HG03442 (cell line): ENCODE results near the gene SMIM13.

Source experiments
- ATAC-seq: cut with Tn5 transposase; IDR thresholded peaks from one replicate; pipeline ENCODE4 v1.9.1; 2021; ENCODE audit warnings: mild to moderate bottlenecking, moderate library complexity; ENCODE audit not compliant: unreplicated experiment

SMIM13 gene

DNA sequence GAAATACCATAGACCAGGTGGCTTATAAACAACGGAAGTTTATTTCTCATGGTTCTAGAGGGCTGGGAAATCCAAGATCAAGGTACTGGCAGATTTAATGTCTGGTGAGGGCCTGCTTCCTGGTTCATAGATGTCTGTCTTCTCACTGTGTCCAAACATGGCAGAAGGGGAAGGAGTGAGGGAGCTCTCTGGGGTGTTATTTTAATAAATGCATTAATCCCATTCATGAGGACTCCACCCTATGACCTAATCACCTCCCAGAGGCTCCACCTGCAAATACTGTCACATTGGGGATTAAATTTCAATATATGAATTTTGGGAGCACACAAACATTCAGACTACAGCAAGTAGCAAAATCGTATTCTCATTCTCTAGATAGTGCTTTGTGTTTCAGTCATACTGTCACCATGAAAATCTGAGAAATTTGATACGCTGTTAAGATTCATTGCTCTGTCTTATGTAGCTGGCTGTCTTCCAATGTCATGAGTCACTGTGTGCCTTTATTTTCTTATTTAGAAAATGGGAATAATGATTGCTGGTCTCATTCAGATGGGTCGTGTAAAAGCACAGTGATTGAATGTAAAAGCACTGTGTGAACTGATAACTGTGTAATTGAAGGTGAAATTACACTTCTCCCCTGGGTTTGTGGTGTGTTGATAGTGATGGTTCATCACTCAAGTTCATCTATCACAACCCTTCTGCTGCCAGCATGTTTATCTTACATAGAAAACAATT, 26.8 kb downstream of the SMIM13 start:
- ATAC-seq = no peak

DNA sequence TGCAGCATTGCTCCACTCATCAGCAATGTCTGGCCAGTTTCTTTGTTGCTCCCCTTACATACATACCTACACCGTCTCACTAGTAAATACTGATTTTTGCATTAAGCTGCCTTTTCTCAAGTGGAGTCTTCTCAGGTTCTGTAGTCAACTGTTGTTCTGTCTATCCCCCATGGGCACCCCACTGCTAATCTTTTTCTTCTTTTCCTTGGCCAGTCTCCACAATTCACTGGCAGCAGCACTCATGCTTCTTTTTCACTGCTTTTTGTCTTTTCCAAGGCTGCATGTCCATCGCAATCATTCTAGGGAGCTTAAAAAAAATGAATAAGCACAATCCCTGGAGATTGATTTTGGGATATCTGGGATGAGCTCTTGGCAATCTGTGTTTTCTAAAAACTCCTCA, 28.2 kb downstream of the SMIM13 start:
- no peak for ATAC-seq

DNA sequence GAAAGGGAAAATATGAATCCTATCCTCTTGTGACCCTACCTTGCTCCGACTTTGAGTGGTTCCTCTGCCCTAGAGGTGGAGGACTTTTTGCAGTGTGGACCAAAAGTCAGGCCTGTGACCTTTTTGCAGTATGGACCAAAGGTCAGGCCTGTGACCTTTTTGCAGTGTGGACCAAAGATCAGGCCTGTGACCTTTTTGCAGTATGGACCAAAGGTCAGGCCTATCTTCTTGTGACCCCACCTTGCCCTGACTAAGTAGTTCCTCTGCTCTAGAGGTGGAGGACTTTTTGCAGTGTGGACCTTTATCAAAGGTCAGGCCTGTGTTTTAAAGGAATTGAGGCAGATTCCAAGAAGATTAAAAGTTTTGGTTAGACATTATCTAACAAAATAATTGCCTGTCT, 28.7 kb downstream of the SMIM13 start:
- ATAC-seq = no peak

DNA sequence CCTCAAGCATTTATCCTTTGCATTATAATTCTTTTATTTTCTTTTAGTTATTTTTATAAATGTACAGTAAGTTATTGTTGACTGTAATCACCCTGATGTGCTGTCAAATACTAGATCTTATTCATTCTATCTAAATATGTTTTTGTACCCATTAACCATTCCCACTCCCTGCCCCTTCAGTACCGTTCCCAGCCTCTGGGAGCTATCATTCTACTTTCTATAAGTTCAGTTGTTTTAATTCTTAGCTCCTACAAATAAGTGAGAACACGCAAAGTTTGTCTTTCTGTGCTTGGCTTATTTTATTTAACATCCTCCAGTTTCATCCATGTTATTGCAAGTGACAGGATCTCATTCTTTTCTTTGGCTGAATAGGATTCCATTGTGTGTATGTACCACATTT, 30.3 kb downstream of the SMIM13 start:
- ATAC-seq = no peak

DNA sequence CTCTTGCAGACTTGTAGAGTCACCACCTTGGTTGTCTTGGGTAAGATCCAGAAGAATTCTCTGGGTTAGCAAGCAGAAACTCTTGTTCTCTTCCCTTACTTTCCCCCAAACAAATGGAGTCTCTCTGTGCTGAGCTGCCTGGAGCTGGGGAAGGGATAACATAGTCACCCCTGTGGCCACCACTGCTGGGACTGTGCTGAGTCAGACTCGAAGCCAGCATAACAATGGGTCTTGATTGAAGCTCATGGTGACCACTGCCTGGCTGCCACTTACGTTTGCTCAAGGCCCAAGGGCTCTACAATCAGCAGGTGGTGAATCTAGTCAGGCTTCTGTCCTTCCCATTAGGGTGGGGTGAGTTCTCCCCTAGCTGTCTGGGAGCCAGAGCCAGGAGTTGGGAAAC, 33.2 kb downstream of the SMIM13 start:
- no peak for ATAC-seq

DNA sequence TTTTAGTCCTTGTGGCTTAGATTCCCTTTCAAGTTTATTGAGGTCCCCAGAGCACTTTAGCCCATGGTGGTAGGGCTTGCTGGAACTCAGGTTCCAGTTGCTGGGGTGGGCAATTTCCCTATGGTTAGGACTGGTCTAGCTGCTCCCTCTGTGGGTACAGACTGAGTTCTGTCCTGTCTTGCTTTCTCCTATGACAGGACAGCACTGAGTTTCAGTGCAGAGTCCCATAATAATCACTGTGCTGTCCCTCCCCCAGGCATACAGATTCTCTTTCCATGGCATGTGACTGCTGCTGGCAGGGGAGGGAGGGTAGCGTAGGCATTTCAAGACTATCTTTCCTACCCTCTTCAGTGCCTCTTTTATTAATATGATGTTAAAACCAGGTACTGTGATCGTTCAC, 35.0 kb downstream of the SMIM13 start:
- no peak for ATAC-seq

DNA sequence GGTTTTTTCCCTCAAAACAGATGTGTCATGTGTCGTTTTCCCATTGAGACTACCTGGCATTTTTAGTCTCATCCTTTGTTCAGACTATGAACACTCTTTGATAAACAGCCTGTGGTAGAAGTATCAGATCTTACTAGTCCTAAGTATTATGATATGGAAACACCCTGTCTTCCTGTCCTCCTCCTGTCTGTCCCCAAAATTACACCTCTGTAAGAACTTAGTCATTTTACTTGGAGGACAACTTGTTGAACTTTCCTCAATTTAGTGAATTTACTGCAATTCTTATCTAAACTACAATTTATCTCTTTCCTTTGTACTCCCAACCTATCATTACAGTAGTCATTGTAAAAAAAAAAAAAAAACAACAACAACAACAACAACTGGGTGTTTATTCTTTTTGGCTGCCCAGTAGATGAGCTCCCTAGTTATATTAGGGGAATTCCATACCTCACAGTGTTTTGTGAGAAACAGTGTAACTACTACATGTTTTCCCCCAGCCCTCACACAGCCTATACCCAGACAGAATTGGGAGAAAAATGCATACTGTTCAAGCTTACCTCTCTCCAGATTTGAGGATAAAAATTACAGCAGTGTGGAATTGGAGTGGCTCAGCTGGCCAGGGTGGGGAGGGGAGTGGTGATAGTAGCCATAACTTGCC, 36.4 kb downstream of the SMIM13 start:
- ATAC-seq = peak; percentile 73

DNA sequence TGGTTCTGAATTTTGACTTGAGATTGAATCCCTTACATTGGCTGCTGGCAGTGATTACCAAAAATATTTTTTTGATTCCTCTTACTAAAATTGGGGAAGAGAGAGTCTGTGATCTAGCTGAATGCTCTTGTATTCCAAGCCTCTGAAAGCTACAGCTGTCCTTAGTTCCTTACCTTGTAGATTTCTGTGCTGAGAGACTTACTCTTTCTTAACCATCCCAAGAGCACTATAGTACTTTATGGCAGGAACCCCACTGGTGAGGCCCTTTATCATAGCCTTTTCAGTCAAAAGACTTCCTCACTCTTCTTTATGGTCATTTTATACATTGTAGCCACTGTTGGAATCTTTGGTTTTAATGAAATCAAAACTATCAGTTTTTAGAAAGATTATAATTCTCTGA, 37.0 kb downstream of the SMIM13 start:
- ATAC-seq = no peak

DNA sequence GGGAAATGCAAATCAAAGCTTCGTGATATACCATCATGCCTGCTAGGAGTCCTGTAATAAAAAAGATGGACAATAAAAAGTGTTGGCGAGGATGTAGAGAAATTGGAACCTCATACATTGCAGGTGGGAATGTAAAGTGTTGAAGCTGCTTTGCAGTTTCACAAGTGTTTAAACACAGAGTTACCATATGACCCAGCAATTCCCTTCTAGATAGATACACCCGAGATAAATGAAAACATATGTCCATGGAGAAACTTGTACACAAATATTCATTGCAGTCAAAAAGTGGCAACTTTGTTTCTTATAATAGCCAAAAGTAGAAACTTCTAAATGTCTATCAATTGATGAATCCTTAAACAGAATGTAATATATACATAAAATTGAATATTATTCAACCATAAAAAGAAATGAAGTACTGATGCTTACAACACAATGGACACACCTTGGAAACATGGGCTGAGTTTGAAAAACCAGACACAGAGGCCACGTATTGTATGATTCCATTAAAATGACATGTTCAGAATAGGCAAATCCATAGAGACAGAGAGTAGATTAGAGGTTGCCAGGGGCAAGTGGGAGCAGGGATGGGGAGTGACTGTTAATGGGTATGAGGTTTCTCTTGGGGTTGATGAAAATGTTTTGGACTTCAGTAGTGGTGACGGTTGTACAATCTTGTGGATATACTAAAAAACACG, 38.7 kb downstream of the SMIM13 start:
- no peak for ATAC-seq

DNA sequence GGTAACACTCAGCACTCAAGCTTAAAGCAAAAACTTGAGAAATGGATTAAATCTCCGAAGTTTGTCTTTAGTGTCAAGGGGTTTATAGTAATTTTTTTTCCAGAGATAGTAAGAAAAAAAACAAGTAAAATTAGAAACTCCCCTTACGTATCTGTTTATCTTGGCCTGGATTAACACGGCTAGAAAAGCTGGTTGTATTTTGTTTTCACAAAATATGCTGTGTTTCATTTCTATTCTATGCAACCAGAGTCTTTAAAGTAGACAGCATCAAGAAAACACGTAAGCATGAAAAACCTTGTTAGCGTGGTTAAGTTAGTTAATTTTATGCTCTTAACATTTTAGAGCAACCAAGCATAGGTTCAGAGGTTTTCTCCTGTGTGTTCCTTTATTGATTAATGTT, 39.6 kb downstream of the SMIM13 start:
- ATAC-seq = no peak

DNA sequence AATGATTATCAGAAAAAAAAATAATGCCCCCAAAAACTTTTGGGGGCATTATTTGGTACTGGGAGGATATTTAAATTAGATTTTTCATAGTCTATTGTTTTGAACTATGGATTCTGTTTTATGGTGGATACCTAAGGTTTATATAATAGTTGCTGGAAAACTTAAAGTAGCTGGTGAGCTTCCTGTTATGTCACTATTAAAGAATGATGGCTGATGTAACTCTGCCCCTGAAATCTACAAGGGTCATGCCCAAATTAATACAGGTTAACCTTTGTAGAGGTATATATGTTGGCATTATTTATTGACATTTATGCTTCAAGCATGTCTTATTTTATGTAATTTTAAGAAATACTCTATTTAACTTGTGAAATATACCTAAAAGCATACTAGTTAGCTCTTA, 43.2 kb downstream of the SMIM13 start:
- no peak for ATAC-seq

DNA sequence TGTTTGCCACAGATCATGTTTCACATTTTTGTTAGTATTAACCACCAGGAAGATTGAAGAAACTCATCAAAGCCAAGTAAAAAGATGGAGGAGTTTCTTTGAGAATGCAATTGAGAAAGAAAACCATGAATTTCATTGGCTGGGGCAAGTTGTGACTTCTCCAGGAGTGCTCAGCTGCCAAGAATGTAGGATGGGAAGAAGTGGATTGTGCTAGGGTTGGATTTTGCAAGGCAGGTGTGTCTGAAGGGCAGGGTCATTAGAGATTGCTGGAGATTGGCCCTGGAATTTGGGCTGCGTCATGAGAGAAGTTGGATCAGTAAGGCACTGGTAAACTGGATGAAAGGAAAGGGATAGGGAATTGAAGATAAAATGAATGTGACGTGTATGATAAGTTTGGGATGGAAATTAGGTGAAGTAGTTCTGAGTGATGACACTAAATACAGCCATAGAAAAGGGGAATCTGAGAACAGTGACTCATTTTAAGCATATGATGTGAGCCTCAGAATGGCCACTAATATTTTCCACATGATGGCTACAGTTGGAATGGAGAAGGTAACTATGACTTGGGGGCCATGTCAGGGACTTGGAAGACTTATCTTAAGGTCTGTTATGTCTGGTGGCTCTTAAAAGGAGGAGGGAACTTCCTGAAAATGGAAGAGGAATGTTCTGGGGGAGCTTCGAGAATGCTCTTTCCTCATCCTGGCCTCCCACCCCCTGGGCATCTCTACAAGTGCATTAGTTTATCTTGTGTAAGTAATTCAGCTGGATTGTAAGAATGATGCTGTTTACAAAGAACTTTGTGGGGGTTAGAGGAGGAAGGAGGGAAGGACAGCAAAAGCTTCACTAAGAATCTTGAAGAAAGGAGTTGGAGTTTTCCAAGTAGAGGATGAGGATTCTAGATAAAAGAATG, 45.7 kb downstream of the SMIM13 start:
- ATAC-seq = peak; percentile 80

DNA sequence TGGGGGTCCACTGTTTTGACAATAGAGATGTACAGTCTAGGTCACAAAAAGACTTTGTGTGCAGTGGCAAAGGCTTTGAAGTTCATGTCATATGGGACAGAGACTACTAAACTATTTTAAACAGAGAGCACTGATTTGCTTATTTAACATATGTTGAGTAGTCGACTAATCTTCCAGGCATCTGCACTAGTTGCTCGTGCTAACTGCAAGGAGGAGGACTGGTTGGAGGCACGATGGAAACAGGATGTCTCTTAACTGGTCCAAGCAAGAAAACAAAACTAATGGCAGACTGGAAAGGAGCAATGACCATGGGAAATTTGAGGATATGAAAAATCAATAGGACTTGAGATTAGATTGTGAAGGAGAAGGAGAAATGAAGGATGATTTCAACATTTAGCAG, 46.4 kb downstream of the SMIM13 start:
- no peak for ATAC-seq

DNA sequence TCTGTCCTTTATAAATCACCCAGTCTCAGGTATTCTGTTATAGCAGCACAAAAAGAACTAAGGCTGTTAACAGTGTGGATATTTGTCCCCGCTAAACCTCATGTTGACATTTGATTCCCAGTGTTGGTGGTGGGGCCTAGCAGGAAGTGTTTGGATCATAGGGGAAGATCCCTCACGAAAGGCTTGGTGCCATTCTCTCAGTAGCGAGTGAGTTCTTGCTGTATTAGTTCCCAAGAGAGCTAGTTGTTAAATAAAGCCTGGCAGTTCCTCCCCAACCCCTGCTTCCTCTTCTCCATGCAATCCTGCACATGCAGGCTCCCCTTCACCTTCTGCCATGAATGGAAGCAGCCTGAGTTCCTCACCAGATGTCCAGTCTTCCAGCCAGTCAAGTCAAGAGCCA, 47.7 kb downstream of the SMIM13 start:
- ATAC-seq = no peak

DNA sequence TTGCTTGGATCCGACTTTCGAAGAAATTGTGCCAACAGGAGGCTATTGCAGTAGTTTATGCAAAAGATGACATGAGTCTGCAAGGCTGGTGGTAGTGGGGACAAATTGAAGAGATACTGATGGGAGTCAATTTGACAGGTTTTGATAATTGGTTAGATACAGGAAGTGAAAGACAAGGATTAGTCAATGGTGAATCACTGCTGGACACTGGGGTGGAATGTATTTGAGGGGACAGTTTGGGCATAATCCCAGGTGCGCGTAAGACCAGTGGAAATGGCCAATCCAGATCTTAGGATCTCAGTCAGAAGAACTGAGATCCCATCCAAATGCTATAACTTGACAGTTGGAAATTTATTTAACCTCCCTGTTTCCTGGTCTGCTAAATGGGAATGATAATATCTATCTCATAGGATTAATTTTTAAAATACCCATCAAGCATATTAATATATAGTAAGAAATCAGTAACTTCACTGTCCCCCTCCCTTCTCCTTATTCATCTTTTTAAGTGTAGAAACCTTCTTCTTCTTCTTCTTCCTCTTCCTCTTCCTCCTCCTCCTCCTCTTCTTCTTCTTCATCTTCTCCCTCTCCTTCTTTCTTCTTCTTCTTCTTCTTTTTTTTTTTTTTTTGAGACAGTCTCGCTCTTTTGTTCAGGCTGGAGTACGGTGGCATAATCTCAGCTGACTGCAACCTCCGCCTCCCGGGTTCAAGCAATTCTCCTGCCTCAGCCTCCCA, 48.8 kb downstream of the SMIM13 start:
- no peak for ATAC-seq

DNA sequence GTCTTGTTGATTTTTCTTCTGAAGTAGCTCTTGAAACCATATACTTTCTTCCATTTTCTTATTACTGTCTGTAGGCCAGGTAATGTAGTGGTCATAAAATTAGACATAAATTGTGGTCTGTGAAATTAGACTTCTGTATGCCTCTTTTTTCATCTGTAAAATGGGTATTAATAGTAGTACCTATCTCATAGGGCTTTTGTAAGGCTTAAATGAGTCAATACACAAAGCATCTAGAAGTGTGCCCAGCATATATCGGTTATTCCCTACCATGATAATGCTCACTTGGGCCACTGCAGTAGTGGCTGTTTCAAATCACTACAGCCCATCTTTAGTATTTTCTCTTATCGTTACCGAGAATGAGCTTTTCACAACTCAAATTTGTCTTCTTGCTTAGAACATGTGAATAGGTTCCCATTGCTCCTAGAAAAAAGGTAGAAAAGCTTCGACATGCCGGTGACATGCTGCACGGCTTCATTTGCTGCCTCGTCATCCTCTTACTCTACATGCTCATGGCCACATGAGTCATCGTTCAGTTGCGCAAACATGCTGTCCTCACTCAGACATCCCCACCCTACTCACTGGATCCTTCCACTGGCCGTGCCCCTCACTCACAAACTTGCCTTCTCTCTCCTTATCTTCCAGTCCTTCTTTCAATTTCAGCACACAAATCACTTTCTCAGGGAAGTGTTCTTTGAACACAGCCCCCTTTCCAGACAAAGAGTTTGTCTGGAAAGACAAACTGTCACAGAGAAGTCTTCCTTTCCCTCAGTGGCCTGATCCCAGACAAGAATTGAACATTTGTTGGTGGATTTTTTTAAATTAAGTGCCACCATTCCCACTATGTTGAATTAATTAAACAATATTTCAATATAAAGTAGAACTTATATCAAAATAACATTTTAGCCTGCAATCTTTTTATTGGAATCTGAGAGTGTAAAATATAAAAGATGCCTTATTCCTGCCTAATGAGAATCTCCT, 50.0 kb downstream of the SMIM13 start:
- no peak for ATAC-seq

DNA sequence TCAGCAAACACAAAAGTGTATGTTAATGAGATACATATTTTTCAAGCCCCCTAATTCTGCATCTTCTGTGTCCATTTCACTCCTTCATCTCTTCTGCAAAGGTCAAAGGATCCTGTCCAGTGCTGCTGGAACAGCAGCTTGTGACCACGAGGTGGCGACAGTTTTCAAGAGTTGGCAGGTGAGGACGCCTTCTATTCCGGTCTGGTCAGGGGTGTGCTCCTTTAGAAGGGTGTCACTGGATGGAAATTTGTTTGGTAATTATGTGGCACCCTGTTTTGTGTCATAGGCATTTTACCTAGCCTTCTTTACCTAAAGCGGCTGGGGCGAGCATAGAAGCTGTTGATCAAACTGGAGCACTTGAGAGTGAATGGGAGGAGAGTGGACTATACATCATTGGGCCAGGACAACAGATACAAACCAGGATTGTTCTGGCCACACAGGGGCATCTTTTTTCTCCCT, 50.8 kb downstream of the SMIM13 start:
- peak; percentile 80 for ATAC-seq

DNA sequence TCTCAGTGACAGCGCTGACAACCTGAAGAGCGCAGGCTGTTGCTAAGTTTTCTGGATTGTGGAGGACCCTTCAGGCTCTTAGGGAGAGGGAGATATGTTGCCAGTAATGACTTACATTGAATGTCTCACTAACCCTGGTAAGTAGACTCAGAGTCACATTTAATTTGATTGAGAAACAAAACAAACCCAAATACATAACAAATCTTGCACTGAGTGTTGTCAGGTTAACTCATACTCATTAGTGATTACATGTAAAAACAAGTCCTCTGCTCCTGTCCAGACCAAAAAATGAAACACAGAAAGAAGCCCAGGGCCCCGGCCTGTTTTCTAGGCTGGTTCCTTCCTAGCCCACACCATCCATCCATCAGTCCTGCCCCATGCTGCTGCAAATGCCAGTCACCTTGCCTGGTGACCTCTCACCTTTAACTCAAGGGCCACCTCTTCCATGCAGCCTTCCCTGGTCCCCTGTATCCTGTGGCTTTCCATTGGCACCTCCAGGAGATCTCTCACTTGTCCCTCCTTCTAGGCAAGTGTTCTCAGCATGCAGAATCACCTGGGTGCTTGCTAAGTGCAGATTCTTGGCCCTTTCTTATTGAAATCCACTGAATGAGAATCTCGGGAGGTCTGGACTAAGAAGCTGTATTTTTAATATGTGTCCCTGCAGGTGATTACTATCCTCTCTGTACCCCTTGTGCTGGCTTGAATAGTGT, 52.6 kb downstream of the SMIM13 start:
- no peak for ATAC-seq

DNA sequence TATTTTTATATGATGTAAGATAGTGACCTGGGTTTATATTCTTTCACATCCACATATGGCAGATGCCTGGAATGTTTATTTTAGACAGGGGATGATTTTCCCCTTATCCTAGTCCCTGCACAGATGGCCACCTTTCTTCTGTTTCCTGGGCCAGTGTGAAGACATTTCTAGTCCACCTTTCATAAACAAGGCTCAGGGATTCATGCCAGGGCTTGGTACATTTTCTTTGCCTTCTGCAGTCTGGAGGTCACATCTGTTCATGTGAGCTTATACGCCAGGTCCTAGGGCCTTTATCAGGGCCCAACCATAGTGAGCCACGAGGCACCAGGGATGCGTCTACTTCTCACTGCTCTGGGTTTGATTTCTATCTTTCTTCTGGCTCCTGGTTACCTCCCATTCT, 55.9 kb downstream of the SMIM13 start:
- ATAC-seq = no peak
